ENCODE measurements around the gene GABPA. TPM values are rescaled to one million over a fixed set of nuclear protein-coding genes. Genes with fewer than 3 reads are reported as not detected.
"Not testable (repeated sequence)": the region's sequence is repeated elsewhere in the genome, so short reads cannot be mapped to it uniquely, and the experiment has no call there.

The GABPA gene
- total RNA-seq, 1 donor from 2014 or later, result 23.8 TPM

GRCh38 chr21:25691976-25692375 is 42.8 kb upstream of the GABPA start:
- no peak for DNase-seq (ENCODE audit: extremely low spot score, unreplicated experiment)
- H3K27me3 Mint-ChIP-seq (ENCODE audit: unreplicated experiment), result no peaks in the 10 kb centered on the region
- TF ChIP-seq, protein P1, sequence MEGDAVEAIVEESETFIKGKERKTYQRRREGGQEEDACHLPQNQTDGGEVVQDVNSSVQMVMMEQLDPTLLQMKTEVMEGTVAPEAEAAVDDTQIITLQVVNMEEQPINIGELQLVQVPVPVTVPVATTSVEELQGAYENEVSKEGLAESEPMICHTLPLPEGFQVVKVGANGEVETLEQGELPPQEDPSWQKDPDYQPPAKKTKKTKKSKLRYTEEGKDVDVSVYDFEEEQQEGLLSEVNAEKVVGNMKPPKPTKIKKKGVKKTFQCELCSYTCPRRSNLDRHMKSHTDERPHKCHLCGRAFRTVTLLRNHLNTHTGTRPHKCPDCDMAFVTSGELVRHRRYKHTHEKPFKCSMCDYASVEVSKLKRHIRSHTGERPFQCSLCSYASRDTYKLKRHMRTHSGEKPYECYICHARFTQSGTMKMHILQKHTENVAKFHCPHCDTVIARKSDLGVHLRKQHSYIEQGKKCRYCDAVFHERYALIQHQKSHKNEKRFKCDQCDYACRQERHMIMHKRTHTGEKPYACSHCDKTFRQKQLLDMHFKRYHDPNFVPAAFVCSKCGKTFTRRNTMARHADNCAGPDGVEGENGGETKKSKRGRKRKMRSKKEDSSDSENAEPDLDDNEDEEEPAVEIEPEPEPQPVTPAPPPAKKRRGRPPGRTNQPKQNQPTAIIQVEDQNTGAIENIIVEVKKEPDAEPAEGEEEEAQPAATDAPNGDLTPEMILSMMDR (IDR thresholded peaks at IDR 0.05), result no peak

GRCh38 chr21:25695461-25695860 is 39.3 kb upstream of the GABPA start:
- DNase-seq (ENCODE audit: extremely low spot score, unreplicated experiment); H3K27ac Mint-ChIP-seq (ENCODE audit: unreplicated experiment); H3K27me3 Mint-ChIP-seq (ENCODE audit: unreplicated experiment); H3K4me3 Mint-ChIP-seq (ENCODE audit: unreplicated experiment); H3K9me3 Mint-ChIP-seq (ENCODE audit: unreplicated experiment); H3K4me1 Mint-ChIP-seq (ENCODE audit: unreplicated experiment); H3K36me3 Mint-ChIP-seq (ENCODE audit: unreplicated experiment): not testable (repeated sequence)

More at GRCh38 chr21:25691976-25692375, 42.8 kb upstream of the GABPA start:
- no peak overlapping the region for H3K4me3 Mint-ChIP-seq (ENCODE audit: unreplicated experiment)
- H3K36me3 Mint-ChIP-seq (ENCODE audit: unreplicated experiment), result no peaks in the 10 kb centered on the region
- H3K27ac Mint-ChIP-seq (ENCODE audit: unreplicated experiment), result no peak overlapping the region
- H3K9me3 Mint-ChIP-seq (ENCODE audit: unreplicated experiment), result no peaks in the 10 kb centered on the region
- H3K4me1 Mint-ChIP-seq (ENCODE audit: unreplicated experiment), result peaks cover 20% of the 10 kb centered on the region

- H3K27ac Mint-ChIP-seq (ENCODE audit: unreplicated experiment), result no peak overlapping the region
- H3K36me3 Mint-ChIP-seq (ENCODE audit: unreplicated experiment), result no peaks in the 10 kb centered on the region
- H3K4me1 Mint-ChIP-seq (ENCODE audit: unreplicated experiment), result peaks cover 4% of the 10 kb centered on the region
- no peaks in the 10 kb centered on the region for H3K27me3 Mint-ChIP-seq (ENCODE audit: unreplicated experiment)
- no peaks in the 10 kb centered on the region for H3K9me3 Mint-ChIP-seq (ENCODE audit: unreplicated experiment)
- no peak for DNase-seq (ENCODE audit: extremely low spot score, unreplicated experiment)
- H3K4me3 Mint-ChIP-seq (ENCODE audit: unreplicated experiment), result no peak overlapping the region
- TF ChIP-seq, protein P1 (IDR thresholded peaks at IDR 0.05), result no peak
These were observed 34.0 kb upstream of the GABPA start for GRCh38 chr21:25700741-25701140.

GRCh38 chr21:25701529-25701928 is 33.2 kb upstream of the GABPA start:
- peaks cover 4% of the 10 kb centered on the region for H3K4me1 Mint-ChIP-seq (ENCODE audit: unreplicated experiment)
- H3K9me3 Mint-ChIP-seq (ENCODE audit: unreplicated experiment), result no peaks in the 10 kb centered on the region

DNA sequence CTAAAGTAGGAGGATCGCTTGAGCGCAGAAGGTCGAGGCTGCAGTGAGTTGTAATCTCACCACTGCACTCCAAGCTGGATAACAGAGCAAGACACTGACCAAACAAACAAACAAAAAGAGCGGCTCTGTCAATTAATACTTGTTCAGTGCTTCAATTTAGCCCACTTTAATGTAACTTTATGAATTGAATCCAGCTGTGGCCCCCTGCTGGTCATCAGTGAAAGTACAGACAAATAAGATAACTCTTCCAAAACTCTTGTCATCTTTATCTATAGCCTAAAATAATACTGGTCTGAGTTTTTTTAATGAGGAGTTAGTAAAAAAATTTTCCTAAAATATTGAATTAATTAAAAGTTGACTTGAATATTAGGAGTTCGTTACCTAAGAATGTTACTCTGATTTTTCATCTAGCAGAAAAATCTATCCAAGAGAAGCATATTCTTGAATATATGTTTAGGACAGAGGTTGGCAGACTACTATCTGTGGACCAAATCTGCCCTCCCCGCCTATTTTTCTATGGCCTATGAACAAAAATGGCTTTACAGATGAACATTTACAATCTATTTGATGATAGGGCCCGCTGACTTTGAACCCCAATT is 26.2 kb upstream of the GABPA start:
- Mint-ChIP-seq H3K4me3 (ENCODE audit: unreplicated experiment) (no peak overlapping the region), H3K27ac (ENCODE audit: unreplicated experiment) (no peak overlapping the region), H3K27me3 (ENCODE audit: unreplicated experiment) (no peaks in the 10 kb centered on the region), H3K4me1 (ENCODE audit: unreplicated experiment) (no peaks in the 10 kb centered on the region), H3K36me3 (ENCODE audit: unreplicated experiment) (no peaks in the 10 kb centered on the region), H3K9me3 (ENCODE audit: unreplicated experiment) (no peaks in the 10 kb centered on the region)
- no peak for DNase-seq (ENCODE audit: extremely low spot score, unreplicated experiment)
- TF ChIP-seq, protein P1 (IDR thresholded peaks at IDR 0.05), result peak; percentile 82

More at GRCh38 chr21:25701529-25701928, 33.2 kb upstream of the GABPA start:
- Mint-ChIP-seq H3K36me3 (ENCODE audit: unreplicated experiment) (no peaks in the 10 kb centered on the region), H3K4me3 (ENCODE audit: unreplicated experiment) (no peak overlapping the region), H3K27ac (ENCODE audit: unreplicated experiment) (no peak overlapping the region), H3K27me3 (ENCODE audit: unreplicated experiment) (no peaks in the 10 kb centered on the region)
- TF ChIP-seq, protein P1 (IDR thresholded peaks at IDR 0.05), result no peak
- DNase-seq (ENCODE audit: extremely low spot score, unreplicated experiment), result no peak
